Mesenchymal stem cell (in vitro differentiated cells and primary cell): ENCODE data around the gene SAMD13.

Experiments used
- DNase-seq: peaks from one replicate; pipeline ENCODE4 v3.0.0-alpha.2; 2013
- H2AFZ ChIP-seq: one replicate; pipeline ENCODE4 v1.6.1; 2013; ENCODE audit warnings: low read depth, mild to moderate bottlenecking, control low read depth, inconsistent platforms, low read length, moderate library complexity
- H2AK5ac ChIP-seq: 2 replicates; pipeline ENCODE4 v1.6.1; 2013; ENCODE audit warnings: low read length, moderate library complexity, mild to moderate bottlenecking, inconsistent platforms; ENCODE audit not compliant: severe bottlenecking
- H2BK120ac ChIP-seq: one replicate; pipeline ENCODE4 v1.6.1; 2013; ENCODE audit warnings: low read depth, mild to moderate bottlenecking, inconsistent platforms, low read length, moderate library complexity
- H2BK12ac ChIP-seq, 2 experiments: one replicate each; pipeline ENCODE4 v1.6.1; 2013; ENCODE audit warnings: inconsistent platforms in 2 of 2, low read length in 2 of 2, mild to moderate bottlenecking in 2 of 2, moderate library complexity in 2 of 2, control low read depth in 1 of 2
- H2BK15ac ChIP-seq: one replicate; pipeline ENCODE4 v1.6.1; 2013; ENCODE audit warnings: mild to moderate bottlenecking, low read depth, inconsistent platforms; ENCODE audit not compliant: poor library complexity, severe bottlenecking
- H2BK5ac ChIP-seq: 2 replicates; pipeline ENCODE4 v1.6.1; 2013; ENCODE audit warnings: low read depth, mild to moderate bottlenecking, low read length, control low read depth, inconsistent platforms; ENCODE audit not compliant: poor library complexity, severe bottlenecking
- H3K14ac ChIP-seq, 2 experiments: one replicate each; pipeline ENCODE4 v1.6.1; 2013; ENCODE audit warnings: inconsistent platforms in 2 of 2, low read length in 2 of 2, control low read depth in 1 of 2, mild to moderate bottlenecking in 1 of 2, moderate library complexity in 1 of 2
- H3K18ac ChIP-seq, 2 experiments: one replicate each; pipeline ENCODE4 v1.6.1; 2013; ENCODE audit warnings: inconsistent platforms in 2 of 2, low read length in 2 of 2, control low read depth in 1 of 2, low read depth in 1 of 2, mild to moderate bottlenecking in 1 of 2
- H3K23ac ChIP-seq, 2 experiments: one replicate each; pipeline ENCODE4 v1.6.1; 2013; ENCODE audit warnings: inconsistent platforms in 2 of 2, low read length in 2 of 2, mild to moderate bottlenecking in 2 of 2, moderate library complexity in 2 of 2, control low read depth in 1 of 2
- H3K27ac ChIP-seq: 2 replicates; pipeline ENCODE4 v1.5.1; 2013; ENCODE audit warnings: mild to moderate bottlenecking, moderate library complexity, low read length, control low read depth, inconsistent platforms; ENCODE audit not compliant: poor library complexity, severe bottlenecking
- H3K27me3 ChIP-seq, 2 experiments: 2 replicates each; pipeline versions ENCODE4 v1.6.1 to v1.7.0; 2013; ENCODE audit warnings: low read length in 2 of 2, mild to moderate bottlenecking in 2 of 2, moderate library complexity in 2 of 2, control low read depth in 1 of 2, inconsistent platforms in 1 of 2; ENCODE audit not compliant: control insufficient read depth in 1 of 2, insufficient read depth in 1 of 2
- H3K36me3 ChIP-seq, 2 experiments: 2 replicates each; pipeline versions ENCODE4 v1.6.1 to v1.7.0; 2013; ENCODE audit warnings: low read length in 2 of 2, control low read depth in 1 of 2, inconsistent platforms in 1 of 2, low read depth in 1 of 2, mild to moderate bottlenecking in 1 of 2; ENCODE audit not compliant: insufficient read depth in 2 of 2, control insufficient read depth in 1 of 2
- H3K4ac ChIP-seq, 2 experiments: one replicate each; pipeline ENCODE4 v1.6.1; 2013; ENCODE audit warnings: inconsistent platforms in 2 of 2, low read length in 2 of 2, mild to moderate bottlenecking in 2 of 2, moderate library complexity in 2 of 2, control low read depth in 1 of 2, low read depth in 1 of 2
- H3K4me1 ChIP-seq: 2 replicates; pipeline ENCODE4 v1.6.1; 2013; ENCODE audit warnings: low read depth, low read length, control low read depth; ENCODE audit not compliant: control insufficient read depth, insufficient read depth
- H3K4me2 ChIP-seq: 2 replicates; pipeline ENCODE4 v1.6.1; 2013; ENCODE audit warnings: low read length, mild to moderate bottlenecking, inconsistent platforms; ENCODE audit not compliant: poor library complexity, severe bottlenecking
- H3K4me3 ChIP-seq, 2 experiments: 2 replicates each; pipeline versions ENCODE4 v1.5.1 to v1.7.0; 2013; ENCODE audit warnings: low read length in 2 of 2, mild to moderate bottlenecking in 2 of 2, control low read depth in 1 of 2, low read depth in 1 of 2; ENCODE audit not compliant: insufficient read depth in 1 of 2
- H3K79me1 ChIP-seq: replicated peaks from 2 replicates; pipeline ENCODE4 v1.6.1; 2013; ENCODE audit warnings: mild to moderate bottlenecking, control low read depth, low read length, inconsistent platforms; ENCODE audit not compliant: poor library complexity, severe bottlenecking
- H3K9ac ChIP-seq: 2 replicates; pipeline ENCODE4 v1.7.0; 2013; ENCODE audit warnings: mild to moderate bottlenecking, low read length, moderate library complexity
- H3K9me3 ChIP-seq: 2 replicates; pipeline ENCODE4 v1.7.0; 2013; ENCODE audit warnings: mild to moderate bottlenecking, low read length; ENCODE audit not compliant: control insufficient read depth
- H4K8ac ChIP-seq: one replicate; pipeline ENCODE4 v1.6.1; 2013; ENCODE audit warnings: inconsistent platforms, mild to moderate bottlenecking, low read length, moderate library complexity
- H4K91ac ChIP-seq: one replicate; pipeline ENCODE4 v1.6.1; 2013; ENCODE audit warnings: mild to moderate bottlenecking, low read length, inconsistent platforms
- WGBS: methylation state at CpG from one replicate; pipeline ENCODE4 v1.1.7; 2013; ENCODE audit warnings: mixed read lengths; 5-methylcytosine and 5-hydroxymethylcytosine counted together

SAMD13 gene

GRCh38 chr1:84289169-84289785 is 12.2 kb upstream of the SAMD13 start:
- Histone ChIP-seq H3K9ac (no peak overlapping the region), H2BK5ac (no peak overlapping the region), H2AFZ (no peak overlapping the region), H3K9me3 (peaks cover 6% of the 10 kb centered on the region), H3K23ac (no peak overlapping the region), H4K91ac (no peak overlapping the region), H3K27me3 (no peaks in the 10 kb centered on the region), H2BK12ac (no peak overlapping the region), H2BK120ac (no peak overlapping the region), H2AK5ac (no peak overlapping the region), H4K8ac (no peak overlapping the region), H3K14ac (no peak overlapping the region), H3K4me3 (no peak overlapping the region), H3K4me2 (no peak overlapping the region), H3K4me1 (no peaks in the 10 kb centered on the region), H3K27ac (no peak overlapping the region), H3K4ac (no peak overlapping the region), H3K36me3 (no peaks in the 10 kb centered on the region), H2BK15ac (no peak overlapping the region), H3K79me1 (no peaks in the 10 kb centered on the region), H3K18ac (no peak overlapping the region)
- DNase-seq: no peak
- WGBS: 92% methylated on average over 1 of the region's 2 CpGs

- Histone ChIP-seq H3K79me1 (no peaks in the 10 kb centered on the region), H4K91ac (no peak overlapping the region), H3K27me3 (no peaks in the 10 kb centered on the region), H2BK120ac (no peak overlapping the region), H4K8ac (no peak overlapping the region), H3K14ac (no peak overlapping the region), H3K23ac (no peak overlapping the region), H3K4ac (no peak overlapping the region), H2BK12ac (no peak overlapping the region), H3K4me3 (no peak overlapping the region), H3K36me3 (no peaks in the 10 kb centered on the region), H3K4me2 (no peak overlapping the region), H2BK15ac (no peak overlapping the region), H3K9ac (no peak overlapping the region), H2AK5ac (no peak overlapping the region), H2AFZ (no peak overlapping the region), H2BK5ac (no peak overlapping the region), H3K18ac (no peak overlapping the region), H3K4me1 (no peaks in the 10 kb centered on the region), H3K27ac (no peak overlapping the region), H3K9me3 (peaks cover 10% of the 10 kb centered on the region)
- whole genome bisulfite sequencing: 79% methylated on average over 5 of the region's 5 CpGs
- DNase-seq: peak; percentile 45
Observed at GRCh38 chr1:84291882-84292655, 9.4 kb upstream of the SAMD13 start.

GRCh38 chr1:84293766-84294165 is 7.7 kb upstream of the SAMD13 start:
- WGBS: 81% methylated on average over 2 of the region's 2 CpGs
- Histone ChIP-seq H3K23ac (no peak overlapping the region), H3K4me3 (no peak overlapping the region), H2BK15ac (no peak overlapping the region), H2BK120ac (no peak overlapping the region), H2AK5ac (no peak overlapping the region), H4K91ac (no peak overlapping the region), H3K79me1 (no peaks in the 10 kb centered on the region), H3K9me3 (peaks cover 5% of the 10 kb centered on the region), H2BK5ac (no peak overlapping the region), H2AFZ (no peak overlapping the region), H4K8ac (no peak overlapping the region), H3K14ac (no peak overlapping the region), H3K4me2 (no peak overlapping the region), H3K4me1 (no peaks in the 10 kb centered on the region), H2BK12ac (no peak overlapping the region), H3K4ac (no peak overlapping the region), H3K36me3 (no peaks in the 10 kb centered on the region), H3K27me3 (no peaks in the 10 kb centered on the region), H3K27ac (no peak overlapping the region), H3K9ac (no peak overlapping the region), H3K18ac (no peak overlapping the region)
- no peak for DNase-seq

GRCh38 chr1:84294751-84295150 is 6.8 kb upstream of the SAMD13 start:
- H3K4me2 ChIP-seq: no peak overlapping the region
- H2BK12ac ChIP-seq: no peak overlapping the region
- no peak overlapping the region for H2AFZ ChIP-seq
- no peak overlapping the region for H4K91ac ChIP-seq
- no peak for DNase-seq
- H2BK120ac ChIP-seq: no peak overlapping the region
- no peak overlapping the region for H3K18ac ChIP-seq
- no peaks in the 10 kb centered on the region for H3K79me1 ChIP-seq
- no peak overlapping the region for H3K27ac ChIP-seq
- peaks cover 4% of the 10 kb centered on the region for H3K9me3 ChIP-seq
- H3K14ac ChIP-seq: no peak overlapping the region
- H3K9ac ChIP-seq: no peak overlapping the region
- H3K4me1 ChIP-seq: peaks cover 4% of the 10 kb centered on the region
- H3K23ac ChIP-seq: no peak overlapping the region
- no peak overlapping the region for H3K4me3 ChIP-seq
- no peaks in the 10 kb centered on the region for H3K36me3 ChIP-seq
- H4K8ac ChIP-seq: no peak overlapping the region
- no peak overlapping the region for H3K4ac ChIP-seq
- 98% methylated on average over 3 of the region's 3 CpGs for WGBS
- no peak overlapping the region for H2BK15ac ChIP-seq
- H2AK5ac ChIP-seq: no peak overlapping the region
- no peaks in the 10 kb centered on the region for H3K27me3 ChIP-seq
- no peak overlapping the region for H2BK5ac ChIP-seq
